NCI-H226 (cell line): ENCODE data around the gene LPAR5.

Experiments
- DNase-seq: peaks from one replicate; pipeline ENCODE4 v3.0.0-alpha.2; 2015

LPAR5 gene

GRCh38 chr12:6635856-6636531 is at the start of gene LPAR5:
Gene LPAR5 (minus strand): TSS chr12:6635959. CDS start chr12:6621248, 14,711 bp downstream.
- peak; percentile 59 for DNase-seq

GRCh38 chr12:6684609-6685008 is 48.9 kb upstream of the LPAR5 start:
- DNase-seq = no peak

- no peak for DNase-seq
Measured at GRCh38 chr12:6676962-6677361, 41.2 kb upstream of the LPAR5 start.

- no peak for DNase-seq
Measured at GRCh38 chr12:6672143-6672542, 36.4 kb upstream of the LPAR5 start.

GRCh38 chr12:6667559-6668210 is 31.9 kb upstream of the LPAR5 start:
- no peak for DNase-seq

GRCh38 chr12:6666211-6666610 is 30.5 kb upstream of the LPAR5 start:
- DNase-seq = no peak

GRCh38 chr12:6664902-6665301 is 29.1 kb upstream of the LPAR5 start:
- DNase-seq = no peak

- peak; percentile 99 for DNase-seq
Measured at GRCh38 chr12:6662906-6663742, 27.4 kb upstream of the LPAR5 start, which contains the start of gene ING4. Gene ING4 (minus strand): TSS chr12:6663119. CDS start chr12:6663101, 18 bp downstream.

GRCh38 chr12:6662602-6662905 is 26.8 kb upstream of the LPAR5 start:
- no peak for DNase-seq

GRCh38 chr12:6653987-6654386 is 18.2 kb upstream of the LPAR5 start:
- DNase-seq = no peak

- DNase-seq = no peak
Measured at GRCh38 chr12:6653342-6653741, 17.6 kb upstream of the LPAR5 start.

GRCh38 chr12:6652391-6652790 is 16.6 kb upstream of the LPAR5 start:
- no peak for DNase-seq

GRCh38 chr12:6650832-6651231 is 15.1 kb upstream of the LPAR5 start:
- no peak for DNase-seq

- no peak for DNase-seq
Measured at GRCh38 chr12:6647083-6647604, 11.4 kb upstream of the LPAR5 start, which contains the start of gene ACRBP. Gene ACRBP (minus strand): TSS chr12:6647432. CDS start chr12:6647366, 66 bp downstream.

GRCh38 chr12:6646276-6647082 is 10.7 kb upstream of the LPAR5 start:
- no peak for DNase-seq

- no peak for DNase-seq
Measured at GRCh38 chr12:6644903-6645302, 9.1 kb upstream of the LPAR5 start.

- DNase-seq = no peak
Measured at GRCh38 chr12:6644257-6644596, 8.5 kb upstream of the LPAR5 start.

GRCh38 chr12:6643569-6644256 is 8.0 kb upstream of the LPAR5 start:
- DNase-seq = no peak

GRCh38 chr12:6641131-6641530 is 5.4 kb upstream of the LPAR5 start:
- DNase-seq = no peak

- DNase-seq = no peak
Measured at GRCh38 chr12:6640497-6640896, 4.7 kb upstream of the LPAR5 start.

GRCh38 chr12:6639151-6639801 is 3.5 kb upstream of the LPAR5 start:
- DNase-seq = no peak

- DNase-seq = no peak
Measured at GRCh38 chr12:6638305-6638704, 2.5 kb upstream of the LPAR5 start.
